ENCODE data around the gene DHRSX.

GRCh38 chrX:2360731-2361130 is 140.0 kb downstream of the DHRSX start:
- TF ChIP-seq, protein P1, sequence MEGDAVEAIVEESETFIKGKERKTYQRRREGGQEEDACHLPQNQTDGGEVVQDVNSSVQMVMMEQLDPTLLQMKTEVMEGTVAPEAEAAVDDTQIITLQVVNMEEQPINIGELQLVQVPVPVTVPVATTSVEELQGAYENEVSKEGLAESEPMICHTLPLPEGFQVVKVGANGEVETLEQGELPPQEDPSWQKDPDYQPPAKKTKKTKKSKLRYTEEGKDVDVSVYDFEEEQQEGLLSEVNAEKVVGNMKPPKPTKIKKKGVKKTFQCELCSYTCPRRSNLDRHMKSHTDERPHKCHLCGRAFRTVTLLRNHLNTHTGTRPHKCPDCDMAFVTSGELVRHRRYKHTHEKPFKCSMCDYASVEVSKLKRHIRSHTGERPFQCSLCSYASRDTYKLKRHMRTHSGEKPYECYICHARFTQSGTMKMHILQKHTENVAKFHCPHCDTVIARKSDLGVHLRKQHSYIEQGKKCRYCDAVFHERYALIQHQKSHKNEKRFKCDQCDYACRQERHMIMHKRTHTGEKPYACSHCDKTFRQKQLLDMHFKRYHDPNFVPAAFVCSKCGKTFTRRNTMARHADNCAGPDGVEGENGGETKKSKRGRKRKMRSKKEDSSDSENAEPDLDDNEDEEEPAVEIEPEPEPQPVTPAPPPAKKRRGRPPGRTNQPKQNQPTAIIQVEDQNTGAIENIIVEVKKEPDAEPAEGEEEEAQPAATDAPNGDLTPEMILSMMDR (IDR thresholded peaks at IDR 0.05) = no peak
- no peak for TF ChIP-seq EZH2 (IDR thresholded peaks at IDR 0.05; ENCODE audit: borderline replicate concordance, insufficient read depth, low read depth, low read length, poor library complexity, severe bottlenecking)
